K562 (cell line): ENCODE results near the gene PLD5.
"Not testable (repeated sequence)": the region's sequence is repeated elsewhere in the genome, so short reads cannot be mapped to it uniquely, and the experiment has no call there.

Experiments
- EP400 ChIP-seq: fragments of 450-650 bp; IDR thresholded peaks from 2 replicates; pipeline ENCODE4 v1.6.1; 2017; ENCODE audit warnings: antibody characterized with exemption, mild to moderate bottlenecking, moderate library complexity
- MEF2A ChIP-seq: IDR thresholded peaks from 2 replicates; pipeline ENCODE4 v1.6.1; 2011; ENCODE audit warnings: low read depth, mild to moderate bottlenecking, low read length, moderate library complexity; ENCODE audit not compliant: control insufficient read depth
- POLR2G ChIP-seq: fragments of 200-400 bp; formaldehyde crosslinking; IDR thresholded peaks from 2 replicates; pipeline ENCODE4 v1.6.1; 2017; ENCODE audit warnings: low read depth, mild to moderate bottlenecking, antibody characterized with exemption, low read length, moderate library complexity
- PTBP1 ChIP-seq: fragments of 200-400 bp; formaldehyde crosslinking; IDR thresholded peaks from 2 replicates; pipeline ENCODE4 v1.6.1; 2017; ENCODE audit warnings: low read depth, low read length
- RAD21 ChIP-seq, 2 experiments: fragments of 250-450 bp in 1 of 2; fragments of 450-650 bp in 1 of 2; sonication (Bioruptor Pico) in 1 of 2; formaldehyde crosslinking in 1 of 2; IDR thresholded peaks in 1 of 2; conservative IDR thresholded peaks in 1 of 2; 2 replicates each; pipeline versions ENCODE4 v1.4.0 to v1.8.0; 2020 to 2022; ENCODE audit warnings: mild to moderate bottlenecking in 2 of 2, moderate library complexity in 1 of 2
- TAF9B ChIP-seq: fragments of 450-650 bp; IDR thresholded peaks from 2 replicates; pipeline ENCODE4 v1.6.1; 2018; ENCODE audit warnings: mild to moderate bottlenecking; ENCODE audit not compliant: partially characterized antibody
- TF ChIP-seq, protein P1 (sequence below), 3 experiments: IDR thresholded peaks in 2 of 3; conservative IDR thresholded peaks in 1 of 3; 2 replicates each; pipeline ENCODE4 v1.5.1; 2011 to 2012; ENCODE audit warnings: low read length in 3 of 3, mild to moderate bottlenecking in 3 of 3, control low read depth in 2 of 3, improper control_type of control experiment in 1 of 3, inconsistent platforms in 1 of 3, low read depth in 1 of 3, mixed read lengths in 1 of 3, moderate library complexity in 1 of 3; ENCODE audit not compliant: insufficient read depth in 2 of 3
- TF ChIP-seq, protein P2 (sequence below): sonication (generic); formaldehyde crosslinking; IDR thresholded peaks from 2 replicates; pipeline ENCODE4 v1.8.0; 2022; ENCODE audit warnings: mild to moderate bottlenecking, low read depth, missing genetic modification reagents
- TF ChIP-seq, protein P3 (sequence below): sonication (generic); formaldehyde crosslinking; IDR thresholded peaks from 2 replicates; pipeline ENCODE4 v1.8.1; 2023; ENCODE audit warnings: mild to moderate bottlenecking, missing genetic modification reagents, moderate library complexity
- TF ChIP-seq, protein P4 (sequence below): fragments of 250-450 bp; sonication (Bioruptor Pico); IDR thresholded peaks from 2 replicates; pipeline ENCODE4 v1.5.0; 2020; ENCODE audit warnings: mild to moderate bottlenecking, borderline replicate concordance

DNA sequence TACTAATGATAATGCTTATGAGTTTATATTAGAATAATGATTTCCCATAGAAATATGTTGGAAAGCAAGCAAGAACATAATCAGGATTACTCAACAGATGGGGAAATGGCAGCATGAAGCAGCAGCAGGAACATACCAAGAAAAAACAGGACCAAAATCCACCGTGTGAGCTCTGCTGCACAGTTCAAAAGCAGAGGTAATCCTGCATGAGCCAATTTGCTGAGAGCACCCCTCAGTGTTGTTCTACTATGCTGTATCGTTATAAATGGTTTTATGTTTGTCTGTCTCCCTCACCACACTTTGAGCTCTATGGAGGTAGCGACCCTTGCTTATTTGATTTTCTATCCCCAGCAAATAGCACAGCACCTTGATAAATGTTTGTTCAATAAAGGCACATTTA is 246.1 kb downstream of the PLD5 start:
- TF ChIP-seq POLR2G; EP400; TAF9B; MEF2A; RAD21 (CRISPR knock-in tag; conservative IDR thresholded peaks at IDR 0.05 in 1 of 2, IDR thresholded peaks at IDR 0.05 in 1 of 2); PTBP1: not testable (repeated sequence)
- TF ChIP-seq, protein P1, sequence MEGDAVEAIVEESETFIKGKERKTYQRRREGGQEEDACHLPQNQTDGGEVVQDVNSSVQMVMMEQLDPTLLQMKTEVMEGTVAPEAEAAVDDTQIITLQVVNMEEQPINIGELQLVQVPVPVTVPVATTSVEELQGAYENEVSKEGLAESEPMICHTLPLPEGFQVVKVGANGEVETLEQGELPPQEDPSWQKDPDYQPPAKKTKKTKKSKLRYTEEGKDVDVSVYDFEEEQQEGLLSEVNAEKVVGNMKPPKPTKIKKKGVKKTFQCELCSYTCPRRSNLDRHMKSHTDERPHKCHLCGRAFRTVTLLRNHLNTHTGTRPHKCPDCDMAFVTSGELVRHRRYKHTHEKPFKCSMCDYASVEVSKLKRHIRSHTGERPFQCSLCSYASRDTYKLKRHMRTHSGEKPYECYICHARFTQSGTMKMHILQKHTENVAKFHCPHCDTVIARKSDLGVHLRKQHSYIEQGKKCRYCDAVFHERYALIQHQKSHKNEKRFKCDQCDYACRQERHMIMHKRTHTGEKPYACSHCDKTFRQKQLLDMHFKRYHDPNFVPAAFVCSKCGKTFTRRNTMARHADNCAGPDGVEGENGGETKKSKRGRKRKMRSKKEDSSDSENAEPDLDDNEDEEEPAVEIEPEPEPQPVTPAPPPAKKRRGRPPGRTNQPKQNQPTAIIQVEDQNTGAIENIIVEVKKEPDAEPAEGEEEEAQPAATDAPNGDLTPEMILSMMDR (IDR thresholded peaks at IDR 0.05 in 2 of 3, conservative IDR thresholded peaks at IDR 0.05 in 1 of 3; ENCODE audit: insufficient read depth in 2 of 3, low read depth in 1 of 3, low read length in 3 of 3): not testable (repeated sequence)
- TF ChIP-seq, protein P2, sequence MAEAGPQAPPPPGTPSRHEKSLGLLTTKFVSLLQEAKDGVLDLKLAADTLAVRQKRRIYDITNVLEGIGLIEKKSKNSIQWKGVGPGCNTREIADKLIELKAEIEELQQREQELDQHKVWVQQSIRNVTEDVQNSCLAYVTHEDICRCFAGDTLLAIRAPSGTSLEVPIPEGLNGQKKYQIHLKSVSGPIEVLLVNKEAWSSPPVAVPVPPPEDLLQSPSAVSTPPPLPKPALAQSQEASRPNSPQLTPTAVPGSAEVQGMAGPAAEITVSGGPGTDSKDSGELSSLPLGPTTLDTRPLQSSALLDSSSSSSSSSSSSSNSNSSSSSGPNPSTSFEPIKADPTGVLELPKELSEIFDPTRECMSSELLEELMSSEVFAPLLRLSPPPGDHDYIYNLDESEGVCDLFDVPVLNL: not testable (repeated sequence)
- TF ChIP-seq, protein P3, sequence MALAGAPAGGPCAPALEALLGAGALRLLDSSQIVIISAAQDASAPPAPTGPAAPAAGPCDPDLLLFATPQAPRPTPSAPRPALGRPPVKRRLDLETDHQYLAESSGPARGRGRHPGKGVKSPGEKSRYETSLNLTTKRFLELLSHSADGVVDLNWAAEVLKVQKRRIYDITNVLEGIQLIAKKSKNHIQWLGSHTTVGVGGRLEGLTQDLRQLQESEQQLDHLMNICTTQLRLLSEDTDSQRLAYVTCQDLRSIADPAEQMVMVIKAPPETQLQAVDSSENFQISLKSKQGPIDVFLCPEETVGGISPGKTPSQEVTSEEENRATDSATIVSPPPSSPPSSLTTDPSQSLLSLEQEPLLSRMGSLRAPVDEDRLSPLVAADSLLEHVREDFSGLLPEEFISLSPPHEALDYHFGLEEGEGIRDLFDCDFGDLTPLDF (CRISPR knock-in tag): not testable (repeated sequence)
- TF ChIP-seq, protein P4, sequence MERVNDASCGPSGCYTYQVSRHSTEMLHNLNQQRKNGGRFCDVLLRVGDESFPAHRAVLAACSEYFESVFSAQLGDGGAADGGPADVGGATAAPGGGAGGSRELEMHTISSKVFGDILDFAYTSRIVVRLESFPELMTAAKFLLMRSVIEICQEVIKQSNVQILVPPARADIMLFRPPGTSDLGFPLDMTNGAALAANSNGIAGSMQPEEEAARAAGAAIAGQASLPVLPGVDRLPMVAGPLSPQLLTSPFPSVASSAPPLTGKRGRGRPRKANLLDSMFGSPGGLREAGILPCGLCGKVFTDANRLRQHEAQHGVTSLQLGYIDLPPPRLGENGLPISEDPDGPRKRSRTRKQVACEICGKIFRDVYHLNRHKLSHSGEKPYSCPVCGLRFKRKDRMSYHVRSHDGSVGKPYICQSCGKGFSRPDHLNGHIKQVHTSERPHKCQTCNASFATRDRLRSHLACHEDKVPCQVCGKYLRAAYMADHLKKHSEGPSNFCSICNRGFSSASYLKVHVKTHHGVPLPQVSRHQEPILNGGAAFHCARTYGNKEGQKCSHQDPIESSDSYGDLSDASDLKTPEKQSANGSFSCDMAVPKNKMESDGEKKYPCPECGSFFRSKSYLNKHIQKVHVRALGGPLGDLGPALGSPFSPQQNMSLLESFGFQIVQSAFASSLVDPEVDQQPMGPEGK (CRISPR knock-in tag): not testable (repeated sequence)
